ENCODE data around the gene COL21A1. TPM values are rescaled to one million over a fixed set of nuclear protein-coding genes. Genes with fewer than 3 reads are reported as not detected.

Gene COL21A1
- total and polyA plus RNA-seq, 2 of the 13 experiments (the other 11 are each of a cell fraction or from before 2014, with no cell fraction given) = 0.13 TPM; not detected in 1

- no TSS peak for BruUV-seq (replicated peaks)
- ATAC-seq = no peak
- H2AFZ ChIP-seq (ENCODE audit: low read length) = no peak overlapping the region
- CTCF ChIA-PET (ENCODE audit: low intra/inter-chr PET ratio, low total read pairs) = no interaction called here
- H3K9ac ChIP-seq (ENCODE audit: insufficient read depth, low read depth, low read length) = no peak overlapping the region
- no peaks in the 10 kb centered on the region for H3K9me3 ChIP-seq (ENCODE audit: low read length)
- no peak for DNase-seq (ENCODE audit: low spot score)
- no peak overlapping the region for H3K4me3 ChIP-seq (replicated peaks in 1 of 3; ENCODE audit: insufficient read depth in 1 of 3, low read depth in 2 of 3, low read length in 3 of 3)
- H3K36me3 ChIP-seq (replicated peaks in 1 of 2; ENCODE audit: control insufficient read depth in 1 of 2, insufficient read depth in 2 of 2, low read length in 2 of 2) = no peaks in the 10 kb centered on the region
- 0 out of 2 replicates have a peak, but pooled peaks cover 8% of the 10 kb centered on the region for H3K4me1 ChIP-seq (ENCODE audit: insufficient read depth, low read length)
- H3K79me2 ChIP-seq (ENCODE audit: insufficient read depth, low read length) = no peaks in the 10 kb centered on the region
- TF ChIP-seq ZBTB26 (CRISPR knock-in tag; IDR thresholded peaks at IDR 0.05; ENCODE audit: borderline replicate concordance) (no peak), ZNF660 (CRISPR knock-in tag; IDR thresholded peaks at IDR 0.05; ENCODE audit: borderline replicate concordance, low read depth) (no peak), ZNF704 (CRISPR knock-in tag; IDR thresholded peaks at IDR 0.05; ENCODE audit: borderline replicate concordance) (no peak), MLX (CRISPR knock-in tag; IDR thresholded peaks at IDR 0.05) (no peak), THAP8 (CRISPR knock-in tag; IDR thresholded peaks at IDR 0.05; ENCODE audit: borderline replicate concordance) (no peak)
- in situ Hi-C loops (cut with HindIII; ENCODE audit: extremely low pct_ligation_motif_present, low pct_unique_long_range_greater_than_20kb) = no loop called here
- FAIRE-seq = no peak
- intact Hi-C loops (cut with micrococcal nuclease; ENCODE audit: unreplicated experiment) = no loop called here
- POLR2A ChIA-PET = no interaction called here
- H4K20me1 ChIP-seq (ENCODE audit: insufficient read depth, low read length) = no peaks in the 10 kb centered on the region
- peaks cover 0 to 11% of the 10 kb centered on the region in 2 experiments; a peak in 1 of 5 replicates for H3K27me3 ChIP-seq (ENCODE audit: control insufficient read depth in 1 of 2, insufficient read depth in 2 of 2, low read length in 2 of 2)
- H3K27ac ChIP-seq (ENCODE audit: extremely low read length, insufficient read depth, low read length) = no peak overlapping the region
- WGBS (ENCODE audit: low lambda C conversion rate) = 0% methylated on average over 2 of the region's 2 CpGs
- H3K4me2 ChIP-seq (ENCODE audit: low read depth, low read length) = no peak overlapping the region
Observed at GRCh38 chr6:56243518-56244070, 3.8 kb downstream of the COL21A1 start.

Measured in HepG2 (cell line).